ENCODE measurements around the gene TBXA2R.

Gene TBXA2R

GRCh38 chr19:3606690-3607289, at the start of gene TBXA2R:
Gene TBXA2R, minus strand, starts transcription at chr19:3606875. Its CDS starts 6,241 bp downstream, at chr19:3600634.
- Mint-ChIP-seq H3K4me1 (peaks cover 24% of the 10 kb centered on the region), H3K27ac (no peak within 1 kb of the TSS)
- DNase-seq: peak; percentile 85

GRCh38 chr19:3656073-3656746, 49.5 kb upstream of the TBXA2R start:
- no peaks in the 10 kb centered on the region for H3K9me3 Mint-ChIP-seq
- no peak for DNase-seq
- no peak for TF ChIP-seq CTCF (IDR thresholded peaks at IDR 0.05)
- no peaks in the 10 kb centered on the region for H3K4me1 Mint-ChIP-seq
- H3K4me3 Mint-ChIP-seq: no peak overlapping the region
- H3K27me3 Mint-ChIP-seq (ENCODE audit: low read depth, poor library complexity): no peaks in the 10 kb centered on the region
- peaks cover 28% of the 10 kb centered on the region for H3K36me3 Mint-ChIP-seq (ENCODE audit: low read depth)
- H3K27ac Mint-ChIP-seq: no peak overlapping the region

More at GRCh38 chr19:3606690-3607289, at the start of gene TBXA2R:
- peak within 1 kb of the TSS; percentile 70 for H3K4me3 Mint-ChIP-seq
- no peaks in the 10 kb centered on the region for H3K9me3 Mint-ChIP-seq
- H3K27me3 Mint-ChIP-seq (ENCODE audit: low read depth, poor library complexity): peaks cover 7% of the 10 kb centered on the region
- peaks cover 7% of the 10 kb centered on the region for H3K36me3 Mint-ChIP-seq (ENCODE audit: low read depth)
- no peak for TF ChIP-seq CTCF (IDR thresholded peaks at IDR 0.05)

GRCh38 chr19:3655402-3656072, 48.9 kb upstream of the TBXA2R start:
- H3K27me3 Mint-ChIP-seq (ENCODE audit: low read depth, poor library complexity): no peaks in the 10 kb centered on the region
- H3K36me3 Mint-ChIP-seq (ENCODE audit: low read depth): peaks cover 27% of the 10 kb centered on the region
- no peak for TF ChIP-seq CTCF (IDR thresholded peaks at IDR 0.05)
- H3K27ac Mint-ChIP-seq: no peak overlapping the region
- H3K4me3 Mint-ChIP-seq: no peak overlapping the region
- H3K9me3 Mint-ChIP-seq: no peaks in the 10 kb centered on the region
- no peaks in the 10 kb centered on the region for H3K4me1 Mint-ChIP-seq
- DNase-seq: no peak

GRCh38 chr19:3653865-3654513, 47.3 kb upstream of the TBXA2R start:
- Mint-ChIP-seq H3K4me1 (no peaks in the 10 kb centered on the region), H3K9me3 (no peaks in the 10 kb centered on the region), H3K27me3 (ENCODE audit: low read depth, poor library complexity) (no peaks in the 10 kb centered on the region), H3K4me3 (no peak overlapping the region), H3K27ac (no peak overlapping the region), H3K36me3 (ENCODE audit: low read depth) (peaks cover 27% of the 10 kb centered on the region)
- DNase-seq: no peak
- TF ChIP-seq CTCF (IDR thresholded peaks at IDR 0.05): no peak

- Mint-ChIP-seq H3K4me1 (no peaks in the 10 kb centered on the region), H3K27ac (no peak overlapping the region), H3K27me3 (ENCODE audit: low read depth, poor library complexity) (no peaks in the 10 kb centered on the region), H3K9me3 (no peaks in the 10 kb centered on the region), H3K36me3 (ENCODE audit: low read depth) (peaks cover 24% of the 10 kb centered on the region), H3K4me3 (no peak overlapping the region)
- TF ChIP-seq CTCF (IDR thresholded peaks at IDR 0.05): no peak
- DNase-seq: no peak
These were observed 46.6 kb upstream of the TBXA2R start for GRCh38 chr19:3653081-3653795.

Data from nephron progenitor cell (in vitro differentiated cells).